ENCODE data around the gene RNF157. TPM values are rescaled to one million over a fixed set of nuclear protein-coding genes. Genes with fewer than 3 reads are reported as not detected.

RNF157 gene
- total RNA-seq, 6 donors from 2014 or later, result 1.1 to 14.7 (median 2.5) TPM

DNA sequence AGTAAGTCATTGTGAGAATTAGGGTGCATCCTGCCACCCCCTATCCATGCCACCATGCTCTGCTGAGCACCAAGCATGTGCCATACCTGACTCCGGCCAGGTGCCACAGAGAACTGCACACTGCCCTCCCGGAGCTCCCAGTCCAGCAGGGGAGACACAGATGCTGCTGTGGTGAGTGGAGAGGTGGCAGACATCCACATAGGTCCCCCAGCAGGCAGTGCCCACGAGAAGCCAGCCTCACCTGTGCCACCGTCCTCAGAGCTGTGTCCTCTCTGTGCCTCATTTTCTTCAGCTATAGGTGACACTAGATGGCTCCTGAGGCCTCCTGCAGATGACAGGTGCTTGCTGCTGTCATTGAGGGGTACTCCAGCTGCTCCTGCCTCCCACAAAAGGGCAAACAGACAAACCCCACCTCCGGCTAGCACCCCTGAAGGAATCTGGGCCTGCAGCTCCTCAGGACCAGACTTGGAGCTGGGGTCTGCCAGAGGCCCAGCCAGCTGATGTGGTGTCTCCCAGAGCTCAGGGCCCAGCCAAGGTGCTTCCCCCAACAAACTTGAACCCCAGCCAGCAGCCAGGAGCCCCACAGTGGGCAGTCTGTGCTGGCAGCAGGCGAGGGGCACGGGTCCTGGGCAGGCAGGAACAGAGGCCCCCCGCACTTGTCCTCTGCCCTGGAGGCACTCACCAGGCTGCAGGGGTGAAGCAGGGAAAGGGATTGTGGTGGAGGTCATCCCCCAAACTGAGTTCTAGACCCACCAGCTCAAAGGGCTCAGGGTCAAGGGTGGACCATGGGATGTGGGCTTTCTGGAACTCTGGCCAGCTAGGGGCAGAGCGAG is 116.3 kb downstream of the RNF157 start:
- Histone ChIP-seq H3K4me3 (no peak overlapping the region), H3K27ac (no peak overlapping the region), H3K9me3 (no peaks in the 10 kb centered on the region), H3K4me1 (peaks cover 6 to 11% (median 8%) of the 10 kb centered on the region in 4 donors), H3K27me3 (no peaks in the 10 kb centered on the region), H3K36me3 (no peaks in the 10 kb centered on the region)
- WGBS, 2 donors, result 71 to 86% methylated on average over 4 to 8 of the region's 9 CpGs
- ATAC-seq (ENCODE audit: low FRiP score in 2 of 2), result no peak
- DNase-seq, result no peak
- TF ChIP-seq, protein P1, sequence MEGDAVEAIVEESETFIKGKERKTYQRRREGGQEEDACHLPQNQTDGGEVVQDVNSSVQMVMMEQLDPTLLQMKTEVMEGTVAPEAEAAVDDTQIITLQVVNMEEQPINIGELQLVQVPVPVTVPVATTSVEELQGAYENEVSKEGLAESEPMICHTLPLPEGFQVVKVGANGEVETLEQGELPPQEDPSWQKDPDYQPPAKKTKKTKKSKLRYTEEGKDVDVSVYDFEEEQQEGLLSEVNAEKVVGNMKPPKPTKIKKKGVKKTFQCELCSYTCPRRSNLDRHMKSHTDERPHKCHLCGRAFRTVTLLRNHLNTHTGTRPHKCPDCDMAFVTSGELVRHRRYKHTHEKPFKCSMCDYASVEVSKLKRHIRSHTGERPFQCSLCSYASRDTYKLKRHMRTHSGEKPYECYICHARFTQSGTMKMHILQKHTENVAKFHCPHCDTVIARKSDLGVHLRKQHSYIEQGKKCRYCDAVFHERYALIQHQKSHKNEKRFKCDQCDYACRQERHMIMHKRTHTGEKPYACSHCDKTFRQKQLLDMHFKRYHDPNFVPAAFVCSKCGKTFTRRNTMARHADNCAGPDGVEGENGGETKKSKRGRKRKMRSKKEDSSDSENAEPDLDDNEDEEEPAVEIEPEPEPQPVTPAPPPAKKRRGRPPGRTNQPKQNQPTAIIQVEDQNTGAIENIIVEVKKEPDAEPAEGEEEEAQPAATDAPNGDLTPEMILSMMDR (IDR thresholded peaks at IDR 0.05), result no peak

DNA sequence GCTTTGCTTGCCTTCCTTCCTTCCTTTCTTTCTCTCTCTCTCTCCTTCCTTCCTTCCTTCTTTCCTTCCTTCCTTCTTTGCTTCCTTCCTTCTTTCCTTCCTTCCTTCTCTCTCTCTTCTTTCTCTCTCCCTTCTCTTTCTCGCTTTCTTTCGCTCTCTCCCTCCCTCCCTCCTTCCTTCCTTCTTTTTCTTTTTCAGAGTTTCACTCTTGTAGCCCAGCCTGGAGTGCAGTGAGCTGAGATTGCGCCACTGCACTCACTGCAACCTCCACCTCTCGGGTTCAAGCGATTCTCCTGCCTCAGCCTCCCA is 117.1 kb downstream of the RNF157 start:
- TF ChIP-seq POLR2A (IDR thresholded peaks at IDR 0.05), result no peak
- TF ChIP-seq, protein P1 (IDR thresholded peaks at IDR 0.05), result no peak
- no peak for TF ChIP-seq EP300 (IDR thresholded peaks at IDR 0.05)
- TF ChIP-seq POLR2AphosphoS5 (IDR thresholded peaks at IDR 0.05), result no peak
- 65 to 73% methylated on average over 5 of the region's 5 CpGs for WGBS, 2 donors

DNA sequence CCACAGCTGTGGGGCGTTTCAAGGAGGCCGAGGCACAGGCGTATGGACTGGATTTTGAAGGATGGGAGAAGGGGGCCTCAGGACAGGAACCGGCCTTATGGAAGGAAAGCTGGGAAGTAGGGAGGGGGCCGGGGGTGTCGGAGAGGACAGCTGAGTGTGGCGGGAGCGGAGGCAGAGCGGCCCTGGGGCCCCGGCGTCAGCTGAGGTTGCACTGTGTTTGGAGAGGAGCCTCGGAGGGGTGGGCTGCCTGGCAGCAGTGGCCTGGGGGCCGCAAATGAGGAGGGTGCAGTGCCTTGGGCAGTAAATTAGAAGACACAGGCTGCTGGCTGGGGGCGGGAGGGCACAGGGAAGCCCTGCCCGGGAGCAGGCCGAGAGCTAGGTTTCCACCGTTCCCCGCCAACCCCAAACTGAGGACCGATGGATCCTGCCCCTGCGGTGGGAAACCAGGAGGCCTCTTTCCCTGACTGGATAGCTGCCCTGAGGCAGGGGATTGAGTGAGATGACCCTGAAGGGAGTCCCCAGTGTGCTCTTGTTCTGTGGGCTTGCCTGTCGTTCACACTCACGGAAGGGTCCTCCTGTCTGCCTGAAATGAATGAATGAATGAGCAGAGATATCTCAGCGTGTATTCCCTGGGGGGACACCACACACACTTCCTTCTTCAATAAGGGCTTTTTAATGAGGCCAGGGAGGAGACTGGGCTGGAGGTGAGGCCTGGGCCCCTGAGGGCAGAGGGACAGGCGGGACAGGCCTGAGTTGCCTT is 117.7 kb downstream of the RNF157 start:
- 93 to 94% methylated on average over 24 of the region's 24 CpGs for WGBS, 2 donors
- DNase-seq, result no peak
- no peak overlapping the region for H3K4me3 ChIP-seq

More for the DNA sequence above, 117.1 kb downstream of the RNF157 start:
- no peaks in the 10 kb centered on the region for H3K27me3 ChIP-seq
- H3K4me1 ChIP-seq, result peaks cover 6 to 11% (median 8%) of the 10 kb centered on the region in 4 donors
- no peaks in the 10 kb centered on the region for H3K36me3 ChIP-seq
- no peaks in the 10 kb centered on the region for H3K9me3 ChIP-seq
- ATAC-seq (ENCODE audit: low FRiP score in 2 of 2), result no peak
- no peak for DNase-seq
- no peak overlapping the region for H3K27ac ChIP-seq
- H3K4me3 ChIP-seq, result no peak overlapping the region

DNA sequence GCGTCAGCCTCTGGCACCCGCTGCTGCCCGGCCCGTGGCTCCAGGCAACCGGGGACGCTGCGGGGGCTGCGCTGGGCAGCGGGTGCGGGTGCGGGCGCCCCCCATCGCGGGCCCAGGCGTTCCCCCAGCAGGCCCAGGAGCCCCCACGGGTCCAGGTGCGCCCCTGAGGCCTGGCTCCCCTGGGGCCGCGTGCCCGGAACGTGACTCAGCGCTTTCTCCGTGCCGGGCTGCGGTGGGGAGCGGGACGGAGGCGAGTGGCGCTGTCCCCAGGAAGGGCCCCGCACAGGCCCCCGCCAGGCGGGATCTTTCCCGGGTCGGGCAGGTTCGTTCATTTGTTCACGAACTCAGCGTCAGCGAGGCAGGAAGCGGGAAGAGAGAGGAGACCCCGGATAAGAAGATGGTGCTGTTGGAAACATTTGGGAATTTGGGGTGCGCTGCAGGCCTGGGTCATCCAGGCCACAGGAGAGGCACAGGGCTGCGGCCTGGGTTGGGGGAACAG is 118.3 kb downstream of the RNF157 start:
- Histone ChIP-seq H3K27me3 (no peaks in the 10 kb centered on the region), H3K4me3 (peak overlapping the region in 3 of 4 donors; percentile 27 to 41 (median 34)), H3K27ac (peak overlapping the region in 2 of 4 donors; percentile 48 to 77), H3K36me3 (no peaks in the 10 kb centered on the region), H3K9me3 (no peaks in the 10 kb centered on the region), H3K4me1 (peaks cover 6 to 11% (median 8%) of the 10 kb centered on the region in 4 donors)
- ATAC-seq (ENCODE audit: low FRiP score in 2 of 2) (peak in 1 of 2 donors; percentile 59), DNase-seq (peak in 1 of 2 donors; percentile 85)
- WGBS, 2 donors, result 51 to 62% methylated on average over 21 to 24 of the region's 42 CpGs
- no peak for TF ChIP-seq POLR2A (IDR thresholded peaks at IDR 0.05)
- no peak for TF ChIP-seq EP300 (IDR thresholded peaks at IDR 0.05)
- no peak for TF ChIP-seq POLR2AphosphoS5 (IDR thresholded peaks at IDR 0.05)
- TF ChIP-seq, protein P1 (IDR thresholded peaks at IDR 0.05), result no peak

More for the DNA sequence above, 117.7 kb downstream of the RNF157 start:
- H3K27me3 ChIP-seq, result no peaks in the 10 kb centered on the region
- no peak for TF ChIP-seq POLR2AphosphoS5 (IDR thresholded peaks at IDR 0.05)
- no peak for TF ChIP-seq EP300 (IDR thresholded peaks at IDR 0.05)
- TF ChIP-seq, protein P1 (IDR thresholded peaks at IDR 0.05), result no peak
- ATAC-seq (ENCODE audit: low FRiP score in 2 of 2), result no peak
- H3K27ac ChIP-seq, result no peak overlapping the region
- H3K4me1 ChIP-seq, result peaks cover 6 to 11% (median 8%) of the 10 kb centered on the region in 4 donors
- no peaks in the 10 kb centered on the region for H3K36me3 ChIP-seq
- H3K9me3 ChIP-seq, result no peaks in the 10 kb centered on the region
